B cell (primary cell): Measurements from ENCODE around the gene CTAGE8. TPM values are rescaled to one million over a fixed set of nuclear protein-coding genes. Genes with fewer than 3 reads are reported as not detected.
"Not testable (repeated sequence)": the region's sequence is repeated elsewhere in the genome, so short reads cannot be mapped to it uniquely, and the experiment has no call there.

Source experiments
- ATAC-seq: fragments of 200-7000 bp; cut with Tn5 transposase; one replicate; pipeline ENCODE4 v1.10.0; 2021; ENCODE audit warnings: low read depth, mild to moderate bottlenecking, moderate number of reproducible peaks, moderate library complexity
- CTCF ChIA-PET: fragments of 350-600 bp; sonication (Branson Sonifier 250); formaldehyde crosslinking; loops from one replicate; lab custom pipeline; 2021; ENCODE audit warnings: antibody characterized with exemption, inconsistent platforms; lab: Charles Lee
- POLR2A ChIA-PET: fragments of 350-600 bp; sonication (Branson Sonifier 250); formaldehyde crosslinking; loops from one replicate; lab custom pipeline; 2021; ENCODE audit warnings: antibody characterized with exemption; lab: Charles Lee
- DNase-seq: peaks from one replicate; pipeline ENCODE4 v3.0.0; 2013
- H2AFZ ChIP-seq: 2 replicates; pipeline ENCODE4 v1.6.1; 2012; ENCODE audit warnings: mild to moderate bottlenecking, low read depth, low read length; ENCODE audit not compliant: insufficient read depth, poor library complexity, severe bottlenecking
- H3K27ac ChIP-seq, 2 donors: 1 replicate in 1 of 2; 2 replicates in 1 of 2; pipeline ENCODE4 v1.5.1; 2012 to 2013; ENCODE audit warnings: low read length in 2 of 2, mild to moderate bottlenecking in 2 of 2, moderate library complexity in 1 of 2
- H3K27me3 ChIP-seq, 4 experiments: fragments of 200-600 bp in 1 of 4; sonication (generic) in 1 of 4; replicated peaks in 1 of 4; 1 replicate in 2 of 4; 2 replicates in 2 of 4; pipeline versions ENCODE4 v1.6.1 to v1.7.0; 2013 to 2016; ENCODE audit warnings: low read length in 3 of 4, mild to moderate bottlenecking in 2 of 4, mixed read lengths in 1 of 4, moderate library complexity in 1 of 4; ENCODE audit not compliant: insufficient read depth in 4 of 4, control insufficient read depth in 3 of 4; ENCODE audit errors: control extremely low read depth in 1 of 4
- H3K36me3 ChIP-seq, 2 experiments: replicated peaks in 1 of 2; 1 replicate in 1 of 2; 2 replicates in 1 of 2; pipeline versions ENCODE4 v1.6.1 to v1.7.1; 2013; ENCODE audit warnings: low read length in 1 of 2; ENCODE audit not compliant: insufficient read depth in 2 of 2, control insufficient read depth in 1 of 2; ENCODE audit errors: control extremely low read depth in 1 of 2, extremely low read depth in 1 of 2
- H3K4me1 ChIP-seq, 2 donors: fragments of 200-600 bp in 1 of 2; sonication (generic) in 1 of 2; 1 replicate in 1 of 2; 2 replicates in 1 of 2; pipeline versions ENCODE4 v1.5.1 to v1.6.1; 2013 to 2017; ENCODE audit warnings: low read length in 2 of 2; ENCODE audit not compliant: control insufficient read depth in 2 of 2, insufficient read depth in 2 of 2
- H3K4me2 ChIP-seq: replicated peaks from 2 replicates; pipeline ENCODE3; 2012; ENCODE audit warnings: mild to moderate bottlenecking, low read depth, low read length; ENCODE audit not compliant: poor library complexity, severe bottlenecking
- H3K4me3 ChIP-seq, 5 experiments: fragments of 200-600 bp in 1 of 5; sonication (generic) in 1 of 5; 1 replicate in 3 of 5; 2 replicates in 2 of 5; pipeline versions ENCODE4 v1.5.1 to v1.7.0; 2011 to 2016; ENCODE audit warnings: low read length in 4 of 5, mild to moderate bottlenecking in 4 of 5, low read depth in 2 of 5, control low read depth in 1 of 5, moderate library complexity in 1 of 5; ENCODE audit not compliant: insufficient read depth in 1 of 5; ENCODE audit errors: control extremely low read depth in 1 of 5, extremely low read depth in 1 of 5
- H3K79me2 ChIP-seq: fragments of 200-600 bp; sonication (generic); one replicate; pipeline ENCODE4 v1.6.0; 2016; ENCODE audit warnings: low read length; ENCODE audit not compliant: control insufficient read depth, insufficient read depth
- H3K9ac ChIP-seq: fragments of 200-600 bp; sonication (generic); 2 replicates; pipeline ENCODE4 v1.6.1; 2017; ENCODE audit warnings: mild to moderate bottlenecking, low read length, moderate library complexity
- H3K9me3 ChIP-seq, 3 donors: one replicate each; pipeline versions ENCODE4 v1.6.1 to v1.7.1; 2013; ENCODE audit warnings: low read length in 2 of 3; ENCODE audit not compliant: control insufficient read depth in 2 of 3, insufficient read depth in 1 of 3; ENCODE audit errors: control extremely low read depth in 1 of 3
- H4K20me1 ChIP-seq: 2 replicates; pipeline ENCODE4 v1.6.0; 2012; ENCODE audit warnings: mild to moderate bottlenecking, low read length; ENCODE audit not compliant: insufficient read depth, control insufficient read depth, poor library complexity, severe bottlenecking
- H3K27ac Mint-ChIP-seq: one replicate; pipeline ENCODE4 v1.8.0; 2021; ENCODE audit warnings: mixed read lengths
- H3K27me3 Mint-ChIP-seq: one replicate; pipeline ENCODE4 v1.8.0; 2021; ENCODE audit warnings: mixed read lengths
- H3K4me1 Mint-ChIP-seq: one replicate; pipeline ENCODE4 v1.8.0; 2021; ENCODE audit warnings: mixed read lengths
- H3K4me3 Mint-ChIP-seq: one replicate; pipeline ENCODE4 v1.8.0; 2021; ENCODE audit warnings: mixed read lengths
- H3K9me3 Mint-ChIP-seq: one replicate; pipeline ENCODE4 v1.8.0; 2022; ENCODE audit warnings: mixed read lengths; ENCODE audit not compliant: insufficient read depth
- WGBS: methylation state at CpG from one replicate; pipeline ENCODE4 v1.1.5; 2013; ENCODE audit warnings: missing lambda C conversion rate; ENCODE audit not compliant: insufficient coverage; 5-methylcytosine and 5-hydroxymethylcytosine counted together
- intact Hi-C: fragments of 100-400 bp; cut with micrococcal nuclease; formaldehyde crosslinking; loops from one replicate; pipeline ENCODE4 v1.10.0; 2022
- polyA plus RNA-seq: library from polyadenylated mRNA; depleted of rRNA; stranded (reverse); fragments of >200 nt; gene quantifications from 2 replicates; pipeline ENCODE4 v1.2.3, GENCODE V29; 2012
- total RNA-seq, 2 donors: library from RNA; stranded (reverse); fragments of 120-200 nt in 1 of 2; gene quantifications; 1 replicate in 1 of 2; 2 replicates in 1 of 2; pipeline versions ENCODE4 v1.2.3 to v1.2.4, GENCODE V29; 2013 to 2022

CTAGE8 gene
- total and polyA plus RNA-seq, 2 donors (not counting 1 experiment from before 2014, with no cell fraction given) = 0.91 to 1.3 TPM

GRCh38 chr7:144233039-144233438 lies 36.0 kb downstream of the CTAGE8 start:
- H3K4me3 ChIP-seq, H4K20me1 ChIP-seq, POLR2A ChIA-PET, H3K27me3 Mint-ChIP-seq, H3K9me3 ChIP-seq, H3K9ac ChIP-seq, DNase-seq, intact Hi-C loops, H3K79me2 ChIP-seq, H3K4me1 Mint-ChIP-seq, H3K27ac Mint-ChIP-seq, H3K4me2 ChIP-seq, H3K36me3 ChIP-seq, H3K4me3 Mint-ChIP-seq, H3K27me3 ChIP-seq, H3K27ac ChIP-seq, ATAC-seq, H3K9me3 Mint-ChIP-seq, H2AFZ ChIP-seq, CTCF ChIA-PET, H3K4me1 ChIP-seq: not testable (repeated sequence)
- WGBS = no CpG with 5 or more reads among the region's 1 CpG

GRCh38 chr7:144231027-144231426 lies 38.1 kb downstream of the CTAGE8 start:
- ATAC-seq, H3K27ac ChIP-seq, H3K9me3 ChIP-seq, H3K4me3 Mint-ChIP-seq, POLR2A ChIA-PET, H3K4me1 Mint-ChIP-seq, CTCF ChIA-PET, DNase-seq, H3K4me2 ChIP-seq, H3K36me3 ChIP-seq, H4K20me1 ChIP-seq, H3K79me2 ChIP-seq, H3K4me1 ChIP-seq, H3K27ac Mint-ChIP-seq, H3K27me3 ChIP-seq, H3K27me3 Mint-ChIP-seq, intact Hi-C loops, H3K4me3 ChIP-seq, H3K9ac ChIP-seq, H2AFZ ChIP-seq, H3K9me3 Mint-ChIP-seq: not testable (repeated sequence)
- no CpG with 5 or more reads among the region's 2 CpGs for WGBS

- H3K36me3 ChIP-seq, DNase-seq, H3K79me2 ChIP-seq, H3K27ac Mint-ChIP-seq, H3K9ac ChIP-seq, ATAC-seq, H3K4me3 Mint-ChIP-seq, H3K27ac ChIP-seq, H3K4me1 Mint-ChIP-seq, H3K9me3 Mint-ChIP-seq, H2AFZ ChIP-seq, intact Hi-C loops, H3K4me1 ChIP-seq, H3K9me3 ChIP-seq, H3K4me3 ChIP-seq, H4K20me1 ChIP-seq, H3K27me3 ChIP-seq, POLR2A ChIA-PET, H3K4me2 ChIP-seq, CTCF ChIA-PET, H3K27me3 Mint-ChIP-seq: not testable (repeated sequence)
- no CpG with 5 or more reads among the region's 3 CpGs for WGBS
Observed at GRCh38 chr7:144228810-144229209, 40.3 kb downstream of the CTAGE8 start.

GRCh38 chr7:144226866-144227265 lies 42.2 kb downstream of the CTAGE8 start:
- H4K20me1 ChIP-seq, H3K4me1 Mint-ChIP-seq, H3K4me1 ChIP-seq, H3K79me2 ChIP-seq, intact Hi-C loops, CTCF ChIA-PET, H2AFZ ChIP-seq, H3K9me3 ChIP-seq, H3K27ac ChIP-seq, DNase-seq, H3K9me3 Mint-ChIP-seq, H3K9ac ChIP-seq, H3K4me3 ChIP-seq, H3K4me3 Mint-ChIP-seq, H3K4me2 ChIP-seq, H3K27ac Mint-ChIP-seq, H3K27me3 ChIP-seq, H3K27me3 Mint-ChIP-seq, POLR2A ChIA-PET, H3K36me3 ChIP-seq, ATAC-seq: not testable (repeated sequence)
- no CpG with 5 or more reads among the region's 4 CpGs for WGBS
